OCI-LY7 (cell line): Measurements from ENCODE around the gene NNAT. TPM values are rescaled to one million over a fixed set of nuclear protein-coding genes. Genes with fewer than 3 reads are reported as not detected.

Experiments used
- BruUV-seq: library from RNA; stranded (reverse); fragments of 400-500 nt; replicated peaks from 2 replicates; lab custom pipeline; 2021; lab: Mats Ljungman, UMichigan
- CTCF ChIA-PET: fragments of 300-600 bp; sonication (Branson Sonifier 250); formaldehyde crosslinking; loops from one replicate; lab custom pipeline; 2022; ENCODE audit warnings: antibody characterized with exemption; ENCODE audit not compliant: unreplicated experiment; lab: Charles Lee
- POLR2A ChIA-PET: fragments of 300-600 bp; sonication (Branson Sonifier 250); formaldehyde crosslinking; loops from one replicate; lab custom pipeline; 2022; ENCODE audit warnings: antibody characterized with exemption; lab: Charles Lee
- DNase-seq: peaks from one replicate; pipeline ENCODE4 v3.0.0-alpha.2; 2015; ENCODE audit warnings: low spot score
- H2AFZ ChIP-seq: fragments of 200-600 bp; sonication (generic), shearing (Covaris generic); 2 replicates; pipeline ENCODE4 v1.6.1; 2014; ENCODE audit warnings: mild to moderate bottlenecking, antibody characterized with exemption, low read length, moderate library complexity
- H3K27ac ChIP-seq: fragments of 200-600 bp; sonication (generic); 2 replicates; pipeline ENCODE4 v1.5.1; 2014; ENCODE audit warnings: mixed run types, low read depth, mild to moderate bottlenecking, moderate library complexity, low read length, inconsistent platforms; ENCODE audit not compliant: poor library complexity, severe bottlenecking
- H3K36me3 ChIP-seq: fragments of 200-600 bp; sonication (generic); 2 replicates; pipeline ENCODE4 v1.6.1; 2014; ENCODE audit warnings: mild to moderate bottlenecking, antibody characterized with exemption, low read length, moderate library complexity, mixed read lengths; ENCODE audit not compliant: insufficient read depth
- H3K4me1 ChIP-seq: fragments of 200-600 bp; sonication (generic); 2 replicates; pipeline ENCODE4 v1.5.1; 2014; ENCODE audit warnings: mild to moderate bottlenecking, low read length; ENCODE audit not compliant: insufficient read depth, poor library complexity, severe bottlenecking
- H3K4me2 ChIP-seq: fragments of 200-600 bp; sonication (generic); 2 replicates; pipeline ENCODE4 v1.6.1; 2014; ENCODE audit warnings: mild to moderate bottlenecking, low read length
- H3K4me3 ChIP-seq: fragments of 200-600 bp; sonication (generic); 2 replicates; pipeline ENCODE4 v1.5.1; 2014; ENCODE audit warnings: mild to moderate bottlenecking, low read depth, low read length; ENCODE audit not compliant: poor library complexity, severe bottlenecking
- H3K79me2 ChIP-seq: fragments of 200-600 bp; sonication (generic); 2 replicates; pipeline ENCODE4 v1.6.1; 2016; ENCODE audit warnings: low read depth, mild to moderate bottlenecking, low read length, moderate library complexity, mixed read lengths; ENCODE audit not compliant: insufficient read depth
- H3K9me2 ChIP-seq: fragments of 200-600 bp; sonication (generic); 2 replicates; pipeline ENCODE4 v1.6.1; 2016; ENCODE audit warnings: mild to moderate bottlenecking, low read length, mixed read lengths; ENCODE audit not compliant: insufficient read depth
- H3K9me3 ChIP-seq: fragments of 200-600 bp; sonication (generic); 2 replicates; pipeline ENCODE4 v1.6.1; 2014; ENCODE audit warnings: mild to moderate bottlenecking, mixed run types, low read length, mixed read lengths
- H4K20me1 ChIP-seq: fragments of 200-600 bp; sonication (generic); 2 replicates; pipeline ENCODE4 v1.6.1; 2014; ENCODE audit warnings: mild to moderate bottlenecking, antibody characterized with exemption, low read length, moderate library complexity, mixed read lengths; ENCODE audit not compliant: insufficient read depth
- CTCF ChIP-seq: fragments of 200-600 bp; sonication (generic); conservative IDR thresholded peaks from 2 replicates; pipeline ENCODE4 v1.5.1; 2014; ENCODE audit warnings: mild to moderate bottlenecking, antibody characterized with exemption, low read length, moderate library complexity, mixed read lengths
- EZH2phosphoT487 ChIP-seq: fragments of 200-600 bp; sonication (generic); IDR thresholded peaks from 2 replicates; pipeline ENCODE4 v1.6.1; 2018; ENCODE audit warnings: low read depth, borderline replicate concordance, mild to moderate bottlenecking, mixed run types, antibody characterized with exemption, low read length, moderate library complexity, mixed read lengths
- intact Hi-C: fragments of 100-400 bp; cut with micrococcal nuclease; formaldehyde crosslinking; loops from one replicate; pipeline ENCODE4 v1.10.0; 2022; ENCODE audit not compliant: unreplicated experiment
- total RNA-seq, 2 experiments: library from RNA; depleted of rRNA in 1 of 2; stranded (reverse); fragments of >200 nt in 1 of 2; shearing (Covaris generic) in 1 of 2; gene quantifications; 2 replicates each; pipeline ENCODE4 v1.2.3, GENCODE V29; 2014 to 2022

NNAT gene
- total RNA-seq, 2 experiments from 2014 or later, result not detected

- H3K36me3 ChIP-seq, result no peaks in the 10 kb centered on the region
- no peak for DNase-seq
- no peak overlapping the region for H3K27ac ChIP-seq
- H4K20me1 ChIP-seq, result no peaks in the 10 kb centered on the region
- intact Hi-C loops, result no loop called here
- H3K79me2 ChIP-seq, result no peaks in the 10 kb centered on the region
- H3K4me1 ChIP-seq, result no peaks in the 10 kb centered on the region
- BruUV-seq, result no TSS peak
- no peak overlapping the region for H3K4me2 ChIP-seq
- H3K9me3 ChIP-seq, result no peaks in the 10 kb centered on the region
- TF ChIP-seq EZH2phosphoT487, result no peak
- no peak for TF ChIP-seq CTCF
- CTCF ChIA-PET, result no interaction called here
- no peak overlapping the region for H3K4me3 ChIP-seq
- H3K9me2 ChIP-seq, result no peaks in the 10 kb centered on the region
- POLR2A ChIA-PET, result interaction anchor here (0.5 kb wide), 1 partner anchor 178 kb away, joined by 3 read pairs; no protein-coding TSS in a partner anchor
- H2AFZ ChIP-seq, result no peak overlapping the region
Measured at GRCh38 chr20:37477041-37477440, 44.0 kb upstream of the NNAT start.

GRCh38 chr20:37479266-37479665 is 41.8 kb upstream of the NNAT start:
- Histone ChIP-seq H3K36me3 (no peaks in the 10 kb centered on the region), H2AFZ (no peak overlapping the region), H3K79me2 (no peaks in the 10 kb centered on the region), H3K9me2 (no peaks in the 10 kb centered on the region), H3K9me3 (no peaks in the 10 kb centered on the region), H4K20me1 (no peaks in the 10 kb centered on the region), H3K4me2 (no peak overlapping the region), H3K27ac (no peak overlapping the region), H3K4me3 (no peak overlapping the region), H3K4me1 (no peaks in the 10 kb centered on the region)
- no peak for DNase-seq
- BruUV-seq, result no TSS peak
- intact Hi-C loops, result no loop called here
- ChIA-PET CTCF (no interaction called here), POLR2A (no interaction called here)
- no peak for TF ChIP-seq EZH2phosphoT487
- no peak for TF ChIP-seq CTCF

GRCh38 chr20:37479925-37480691 is 40.9 kb upstream of the NNAT start:
- no peak overlapping the region for H2AFZ ChIP-seq

More at GRCh38 chr20:37479925-37480691, 40.9 kb upstream of the NNAT start:
- CTCF ChIA-PET, result no interaction called here
- Histone ChIP-seq H4K20me1 (no peaks in the 10 kb centered on the region), H3K4me1 (no peaks in the 10 kb centered on the region), H3K79me2 (no peaks in the 10 kb centered on the region), H3K9me2 (no peaks in the 10 kb centered on the region), H3K9me3 (no peaks in the 10 kb centered on the region), H3K4me2 (no peak overlapping the region), H3K4me3 (no peak overlapping the region), H3K36me3 (no peaks in the 10 kb centered on the region), H3K27ac (no peak overlapping the region)
- DNase-seq, result no peak
- intact Hi-C loops, result no loop called here
- no peak for TF ChIP-seq CTCF
- TF ChIP-seq EZH2phosphoT487, result no peak
- POLR2A ChIA-PET, result no interaction called here
- no TSS peak for BruUV-seq
